Gastrocnemius medialis (tissue), 4 donors: Measurements from ENCODE around the gene DMRT2. TPM values are rescaled to one million over a fixed set of nuclear protein-coding genes. Genes with fewer than 3 reads are reported as not detected.

Experiments
- ATAC-seq, 2 donors: fragments of 150-250 bp; one replicate each; pipeline ENCODE4 v1.9.1; 2016
- DNase-seq, 2 donors: peaks; one replicate each; pipeline ENCODE4 v3.0.0-alpha.2; 2019
- H3K27ac ChIP-seq, 4 donors: fragments of 200-600 bp; sonication (generic); 1 replicate in 1 of 4; 2 replicates in 3 of 4; pipeline ENCODE4 v1.5.1; 2016 to 2018; ENCODE audit warnings: mild to moderate bottlenecking in 2 of 4, moderate library complexity in 1 of 4
- H3K27me3 ChIP-seq, 3 donors: fragments of 200-600 bp; sonication (generic) in 2 of 3; 1 replicate in 1 of 3; 2 replicates in 2 of 3; pipeline versions ENCODE4 v1.5.1 to v1.6.0; 2016 to 2019; ENCODE audit warnings: mild to moderate bottlenecking in 1 of 3, moderate library complexity in 1 of 3
- H3K36me3 ChIP-seq, 2 donors: fragments of 200-600 bp; sonication (generic) in 1 of 2; one replicate each; pipeline ENCODE4 v1.5.1; 2017 to 2018
- H3K4me1 ChIP-seq, 2 donors: fragments of 200-600 bp; sonication (generic) in 1 of 2; one replicate each; pipeline ENCODE4 v1.5.1; 2016 to 2017; ENCODE audit warnings: mild to moderate bottlenecking in 2 of 2
- H3K4me3 ChIP-seq, 4 donors: fragments of 200-600 bp; sonication (generic) in 3 of 4; 1 replicate in 1 of 4; 2 replicates in 3 of 4; pipeline ENCODE4 v1.5.1; 2016 to 2019; ENCODE audit warnings: mild to moderate bottlenecking in 2 of 4
- H3K9me3 ChIP-seq, 3 donors: fragments of 200-600 bp; sonication (generic) in 2 of 3; 1 replicate in 1 of 3; 2 replicates in 2 of 3; pipeline ENCODE4 v1.5.1; 2016 to 2019
- POLR2A ChIP-seq, 2 donors: fragments of 450-650 bp; IDR thresholded peaks; one replicate each; pipeline ENCODE4 v1.6.1; 2017; ENCODE audit warnings: antibody characterized with exemption in 2 of 2, mild to moderate bottlenecking in 2 of 2, moderate library complexity in 2 of 2
- in situ Hi-C, 4 donors: fragments of 200-750 bp; cut with MboI; loops; one replicate each; pipeline versions ENCODE4 v1.15.0 to v1.8.0; 2017; ENCODE audit warnings: low sequenced_read_pairs in 4 of 4
- intact Hi-C: fragments of 100-400 bp; cut with DNase I; formaldehyde crosslinking; loops from one replicate; pipeline ENCODE4 v1.15.1; 2023; ENCODE audit warnings: low total_unique reads
- total RNA-seq, 4 donors: library from RNA; depleted of rRNA; stranded (reverse); fragments of >200 nt; gene quantifications; one replicate each; pipeline versions ENCODE4 v1.1.0 to v1.2.3, GENCODE V29; 2016
- TF ChIP-seq, protein P1 (sequence below), 5 experiments: fragments of 450-650 bp in 3 of 5; fragments of 200-600 bp in 2 of 5; sonication (generic) in 2 of 5; IDR thresholded peaks in 4 of 5; conservative IDR thresholded peaks in 1 of 5; 1 replicate in 4 of 5; 2 replicates in 1 of 5; pipeline ENCODE4 v1.5.1; 2016 to 2019; ENCODE audit warnings: antibody characterized with exemption in 5 of 5, mild to moderate bottlenecking in 3 of 5, moderate library complexity in 3 of 5

DMRT2 gene
- total RNA-seq, 4 donors from 2014 or later: 0.91 to 8.0 (median 2.5) TPM

DNA sequence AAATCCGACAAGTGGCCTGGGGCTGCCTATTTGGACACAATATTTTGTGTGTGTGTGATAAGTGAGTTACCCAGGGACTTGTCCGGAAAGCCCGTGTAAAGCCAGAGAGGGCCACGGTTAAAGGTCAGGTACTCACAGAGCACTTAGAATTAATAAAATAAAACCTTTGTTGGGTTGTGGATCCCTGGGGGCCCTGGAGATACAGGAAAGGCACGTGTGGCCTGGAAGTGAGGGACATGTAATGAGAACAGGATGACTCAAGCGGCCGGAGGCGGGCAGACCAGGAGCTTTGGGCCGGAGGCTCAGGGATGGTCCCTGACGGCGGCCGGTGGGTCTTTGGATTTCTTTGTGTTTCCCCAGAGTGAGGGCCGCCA lies 1.0 kb downstream of the DMRT2 start:
- peaks cover 13 to 20% of the 10 kb centered on the region in 2 donors for H3K4me1 ChIP-seq
- peak overlapping the region; percentile 25 to 69 (median 50) for H3K27ac ChIP-seq
- no peaks in the 10 kb centered on the region for H3K9me3 ChIP-seq
- in situ Hi-C loops (no loop called here), intact Hi-C loops (no loop called here)
- no peak for TF ChIP-seq POLR2A (IDR thresholded peaks at IDR 0.05)
- TF ChIP-seq, protein P1, sequence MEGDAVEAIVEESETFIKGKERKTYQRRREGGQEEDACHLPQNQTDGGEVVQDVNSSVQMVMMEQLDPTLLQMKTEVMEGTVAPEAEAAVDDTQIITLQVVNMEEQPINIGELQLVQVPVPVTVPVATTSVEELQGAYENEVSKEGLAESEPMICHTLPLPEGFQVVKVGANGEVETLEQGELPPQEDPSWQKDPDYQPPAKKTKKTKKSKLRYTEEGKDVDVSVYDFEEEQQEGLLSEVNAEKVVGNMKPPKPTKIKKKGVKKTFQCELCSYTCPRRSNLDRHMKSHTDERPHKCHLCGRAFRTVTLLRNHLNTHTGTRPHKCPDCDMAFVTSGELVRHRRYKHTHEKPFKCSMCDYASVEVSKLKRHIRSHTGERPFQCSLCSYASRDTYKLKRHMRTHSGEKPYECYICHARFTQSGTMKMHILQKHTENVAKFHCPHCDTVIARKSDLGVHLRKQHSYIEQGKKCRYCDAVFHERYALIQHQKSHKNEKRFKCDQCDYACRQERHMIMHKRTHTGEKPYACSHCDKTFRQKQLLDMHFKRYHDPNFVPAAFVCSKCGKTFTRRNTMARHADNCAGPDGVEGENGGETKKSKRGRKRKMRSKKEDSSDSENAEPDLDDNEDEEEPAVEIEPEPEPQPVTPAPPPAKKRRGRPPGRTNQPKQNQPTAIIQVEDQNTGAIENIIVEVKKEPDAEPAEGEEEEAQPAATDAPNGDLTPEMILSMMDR (IDR thresholded peaks at IDR 0.05 in 4 of 5, conservative IDR thresholded peaks at IDR 0.05 in 1 of 5): no peak
- peak in 1 of 2 donors; percentile 23 for ATAC-seq
- peak overlapping the region; percentile 39 to 54 (median 46) for H3K4me3 ChIP-seq
- H3K36me3 ChIP-seq: no peaks in the 10 kb centered on the region
- DNase-seq: no peak
- peaks cover 51 to 82% (median 71%) of the 10 kb centered on the region in 3 donors for H3K27me3 ChIP-seq

DNA sequence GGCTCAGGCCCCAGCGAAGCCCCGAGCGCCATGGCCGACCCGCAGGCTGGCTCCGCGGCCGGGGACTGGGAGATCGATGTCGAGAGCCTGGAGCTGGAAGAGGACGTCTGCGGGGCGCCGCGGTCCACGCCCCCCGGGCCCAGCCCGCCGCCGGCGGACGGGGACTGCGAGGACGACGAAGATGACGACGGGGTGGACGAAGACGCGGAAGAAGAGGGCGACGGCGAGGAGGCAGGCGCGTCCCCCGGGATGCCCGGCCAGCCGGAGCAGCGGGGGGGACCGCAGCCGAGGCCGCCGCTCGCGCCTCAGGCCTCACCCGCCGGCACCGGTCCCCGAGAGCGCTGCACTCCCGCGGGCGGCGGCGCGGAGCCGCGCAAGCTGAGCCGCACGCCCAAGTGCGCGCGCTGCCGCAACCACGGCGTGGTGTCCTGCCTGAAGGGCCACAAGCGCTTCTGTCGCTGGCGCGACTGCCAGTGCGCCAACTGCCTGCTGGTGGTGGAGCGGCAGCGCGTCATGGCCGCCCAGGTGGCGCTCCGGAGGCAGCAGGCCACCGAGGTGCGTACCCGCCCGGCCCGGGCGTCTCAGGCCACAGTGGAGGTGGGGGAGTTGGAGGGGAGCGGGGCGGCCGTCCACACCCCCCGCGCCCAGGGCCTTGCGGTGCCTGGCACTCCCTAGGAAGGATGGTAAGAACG lies 1.6 kb downstream of the DMRT2 start:
- Histone ChIP-seq H3K27ac (peak overlapping the region; percentile 25 to 69 (median 50)), H3K36me3 (no peaks in the 10 kb centered on the region), H3K27me3 (peaks cover 46 to 78% (median 72%) of the 10 kb centered on the region in 3 donors), H3K4me1 (peaks cover 13 to 20% of the 10 kb centered on the region in 2 donors), H3K4me3 (peak overlapping the region; percentile 39 to 54 (median 46)), H3K9me3 (no peaks in the 10 kb centered on the region)
- TF ChIP-seq, protein P1 (IDR thresholded peaks at IDR 0.05 in 4 of 5, conservative IDR thresholded peaks at IDR 0.05 in 1 of 5): peak in 2 of 5 experiments; percentile 27 to 35
- TF ChIP-seq POLR2A (IDR thresholded peaks at IDR 0.05): no peak
- in situ Hi-C loops (no loop called here), intact Hi-C loops (no loop called here)
- ATAC-seq (peak in 1 of 2 donors; percentile 27), DNase-seq (peak in 1 of 2 donors; percentile 36)

DNA sequence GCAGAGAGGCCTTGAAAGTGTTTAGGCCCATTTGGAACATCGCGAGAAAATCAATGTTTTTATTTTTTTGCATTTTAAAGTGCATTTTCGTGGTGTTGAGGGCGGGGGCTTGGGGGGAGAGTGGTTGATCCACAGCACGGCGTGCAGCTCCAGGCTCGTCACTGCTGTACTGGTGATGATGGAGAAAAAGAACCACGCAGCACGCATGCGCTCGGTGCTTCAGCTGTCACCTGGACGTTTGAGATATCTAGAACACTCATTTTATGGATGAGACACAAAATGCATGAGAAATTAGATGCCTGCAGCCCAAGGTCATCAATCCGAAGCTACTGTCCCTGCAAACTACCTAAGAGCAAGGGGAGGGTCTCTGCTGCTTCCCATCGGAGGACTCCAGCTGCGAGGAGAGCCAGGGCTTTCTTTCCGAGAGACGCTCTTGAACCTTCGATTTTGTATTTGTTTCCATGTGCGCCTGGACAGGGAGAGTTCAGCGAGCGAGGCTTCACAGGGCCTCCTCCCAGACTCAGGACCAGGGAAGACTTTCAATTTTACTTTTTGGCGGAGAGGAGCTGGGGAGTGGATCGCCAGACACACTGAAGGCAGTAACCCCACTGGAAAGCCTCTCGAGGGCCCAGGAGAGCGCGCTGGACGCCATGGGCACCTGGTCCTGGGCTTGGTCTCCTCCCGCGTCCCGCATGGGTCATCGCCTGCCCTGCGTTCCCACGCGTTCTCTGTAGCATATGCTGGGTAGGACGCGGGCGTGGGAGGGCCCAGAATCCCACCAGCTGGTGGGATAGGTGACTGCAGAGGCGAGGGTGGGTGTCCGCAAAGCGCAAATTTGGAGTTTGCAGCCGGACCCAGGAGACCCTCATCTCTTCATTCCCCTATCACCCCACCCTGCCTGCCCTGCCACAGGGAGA lies 2.5 kb downstream of the DMRT2 start:
- Histone ChIP-seq H3K36me3 (no peaks in the 10 kb centered on the region), H3K4me3 (peak overlapping the region; percentile 39 to 54 (median 46)), H3K27me3 (peaks cover 38 to 69% (median 65%) of the 10 kb centered on the region in 3 donors), H3K4me1 (peaks cover 13 to 15% of the 10 kb centered on the region in 2 donors), H3K27ac (peak overlapping the region in 3 of 4 donors; percentile 23 to 69 (median 25)), H3K9me3 (no peaks in the 10 kb centered on the region)
- intact Hi-C loops: no loop called here
- no peak for TF ChIP-seq POLR2A (IDR thresholded peaks at IDR 0.05)
- TF ChIP-seq, protein P1 (IDR thresholded peaks at IDR 0.05 in 4 of 5, conservative IDR thresholded peaks at IDR 0.05 in 1 of 5): no peak
- DNase-seq (no peak), ATAC-seq (no peak)
- in situ Hi-C loops: no loop called here

DNA sequence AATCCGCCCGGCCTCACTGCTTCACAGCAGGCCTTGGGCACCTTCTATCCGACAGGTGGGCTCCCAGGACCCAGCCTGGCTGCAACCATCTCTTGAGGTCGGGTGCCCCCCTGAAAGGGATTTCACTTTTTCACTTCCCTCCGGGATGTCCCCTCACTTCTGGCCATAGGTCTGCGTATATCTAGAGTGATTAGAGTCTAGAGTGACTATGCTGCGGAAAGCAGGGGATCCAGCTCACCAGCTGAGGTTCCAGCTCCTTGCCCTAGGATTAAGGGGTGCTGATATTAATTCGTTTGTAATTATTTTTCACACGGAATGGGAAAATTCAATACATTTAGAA lies 3.1 kb downstream of the DMRT2 start:
- Histone ChIP-seq H3K27me3 (peaks cover 33 to 62% (median 60%) of the 10 kb centered on the region in 3 donors), H3K36me3 (no peaks in the 10 kb centered on the region), H3K27ac (peak overlapping the region in 2 of 4 donors; percentile 25 to 69), H3K4me1 (peaks cover 9 to 13% of the 10 kb centered on the region in 2 donors), H3K9me3 (no peaks in the 10 kb centered on the region), H3K4me3 (peak overlapping the region in 1 of 4 donors; percentile 46)
- DNase-seq: no peak
- TF ChIP-seq, protein P1 (IDR thresholded peaks at IDR 0.05 in 4 of 5, conservative IDR thresholded peaks at IDR 0.05 in 1 of 5): no peak
- no peak for TF ChIP-seq POLR2A (IDR thresholded peaks at IDR 0.05)
- ATAC-seq: no peak
- intact Hi-C loops: no loop called here
- in situ Hi-C loops: no loop called here
